Prostate gland (tissue), 2 donors: Measurements from ENCODE around the gene APOM. TPM values are rescaled to one million over a fixed set of nuclear protein-coding genes. Genes with fewer than 3 reads are reported as not detected.

Source experiments
- DNase-seq: peaks from one replicate; pipeline ENCODE4 v3.0.0-alpha.2; 2019; ENCODE audit warnings: low spot score
- H3K27ac ChIP-seq, 2 donors: fragments of 200-600 bp; sonication (generic); 2 replicates each; pipeline ENCODE4 v1.5.1; 2017 to 2019
- H3K27me3 ChIP-seq: fragments of 200-600 bp; sonication (generic); replicated peaks from 2 replicates; pipeline ENCODE4 v1.5.1; 2019; ENCODE audit not compliant: insufficient read depth
- H3K36me3 ChIP-seq, 2 donors: fragments of 200-600 bp; sonication (generic); 1 replicate in 1 of 2; 2 replicates in 1 of 2; pipeline versions ENCODE4 v1.5.1 to v1.8.1; 2017 to 2019
- H3K4me1 ChIP-seq: fragments of 200-600 bp; sonication (generic); replicated peaks from 2 replicates; pipeline ENCODE4 v1.5.1; 2019
- H3K4me3 ChIP-seq, 2 donors: fragments of 200-600 bp; sonication (generic); 2 replicates each; pipeline ENCODE4 v1.5.1; 2017 to 2019
- H3K9me3 ChIP-seq: fragments of 200-600 bp; sonication (generic); 2 replicates; pipeline ENCODE4 v1.5.1; 2017
- CTCF ChIP-seq, 4 experiments: fragments of 200-600 bp in 2 of 4; fragments of 450-650 bp in 2 of 4; sonication (generic) in 2 of 4; IDR thresholded peaks; 1 replicate in 3 of 4; 2 replicates in 1 of 4; pipeline ENCODE4 v1.5.1; 2016 to 2019; ENCODE audit warnings: antibody characterized with exemption in 4 of 4, mild to moderate bottlenecking in 2 of 4, moderate library complexity in 2 of 4
- POLR2A ChIP-seq: fragments of 450-650 bp; IDR thresholded peaks from one replicate; pipeline ENCODE4 v1.6.1; 2016; ENCODE audit warnings: antibody characterized with exemption, mild to moderate bottlenecking
- POLR2AphosphoS5 ChIP-seq: sonication (generic); formaldehyde crosslinking; IDR thresholded peaks from one replicate; pipeline ENCODE4 v1.6.1; 2017; ENCODE audit warnings: antibody characterized with exemption
- WGBS: methylation state at CpG from one replicate; pipeline ENCODE4 v1.1.5; 2018; 5-methylcytosine and 5-hydroxymethylcytosine counted together
- intact Hi-C: fragments of 100-400 bp; cut with DNase I; formaldehyde crosslinking; loops from one replicate; pipeline ENCODE4 v1.14.2; 2022
- total RNA-seq, 2 donors: library from RNA; depleted of rRNA; stranded (reverse); fragments of >200 nt; gene quantifications; one replicate each; pipeline ENCODE4 v1.1.0, GENCODE V29; 2016

The APOM gene
- total RNA-seq, 2 donors from 2014 or later, result 1.6 to 6.8 TPM

DNA sequence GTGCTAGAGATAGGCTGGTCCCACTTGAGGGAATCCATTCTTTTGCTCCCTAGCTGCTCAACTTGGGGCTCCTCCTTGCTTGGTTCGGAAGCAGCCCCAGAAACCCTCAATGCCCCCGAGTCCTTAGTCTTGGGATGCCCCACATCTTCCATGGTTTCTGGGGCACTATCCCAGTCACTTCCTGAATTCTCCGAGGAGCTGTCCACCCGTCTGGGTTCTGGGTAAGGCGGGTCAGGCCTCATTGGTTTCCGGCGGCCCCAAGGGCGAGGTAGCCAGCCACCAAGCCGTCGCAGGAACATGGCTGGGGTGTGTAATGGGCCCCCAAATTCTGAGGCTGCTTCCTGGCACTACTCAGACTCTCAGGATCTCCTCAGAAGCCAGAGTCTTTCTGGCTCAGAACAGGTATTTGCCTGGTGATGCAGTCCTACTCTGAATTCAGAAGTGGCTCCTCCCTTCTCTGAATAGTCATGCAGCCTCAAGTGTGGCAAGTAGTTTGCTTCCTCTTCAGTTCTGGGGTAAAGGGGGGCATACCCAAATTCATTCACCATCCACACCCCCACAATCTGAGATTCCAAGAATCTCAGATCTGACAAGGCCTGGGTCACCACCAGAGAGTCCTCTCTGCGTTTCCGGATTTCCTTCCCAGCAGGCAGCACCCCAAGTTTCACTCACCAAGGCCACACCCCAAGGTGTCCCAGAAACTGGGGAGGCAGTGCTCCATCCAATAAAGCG is 4.1 kb downstream of the APOM start:
- Histone ChIP-seq H3K4me1 (peaks cover 24% of the 10 kb centered on the region), H3K4me3 (peak overlapping the region; percentile 57 to 58), H3K9me3 (no peaks in the 10 kb centered on the region), H3K27me3 (no peaks in the 10 kb centered on the region), H3K36me3 (no peaks in the 10 kb centered on the region), H3K27ac (peak overlapping the region; percentile 76 to 87)
- DNase-seq, result no peak
- intact Hi-C loops, result no loop called here
- 16% methylated on average over 13 of the region's 13 CpGs for WGBS
- no peak for TF ChIP-seq POLR2A
- TF ChIP-seq POLR2AphosphoS5, result no peak
- no peak for TF ChIP-seq CTCF (IDR thresholded peaks at IDR 0.05)

DNA sequence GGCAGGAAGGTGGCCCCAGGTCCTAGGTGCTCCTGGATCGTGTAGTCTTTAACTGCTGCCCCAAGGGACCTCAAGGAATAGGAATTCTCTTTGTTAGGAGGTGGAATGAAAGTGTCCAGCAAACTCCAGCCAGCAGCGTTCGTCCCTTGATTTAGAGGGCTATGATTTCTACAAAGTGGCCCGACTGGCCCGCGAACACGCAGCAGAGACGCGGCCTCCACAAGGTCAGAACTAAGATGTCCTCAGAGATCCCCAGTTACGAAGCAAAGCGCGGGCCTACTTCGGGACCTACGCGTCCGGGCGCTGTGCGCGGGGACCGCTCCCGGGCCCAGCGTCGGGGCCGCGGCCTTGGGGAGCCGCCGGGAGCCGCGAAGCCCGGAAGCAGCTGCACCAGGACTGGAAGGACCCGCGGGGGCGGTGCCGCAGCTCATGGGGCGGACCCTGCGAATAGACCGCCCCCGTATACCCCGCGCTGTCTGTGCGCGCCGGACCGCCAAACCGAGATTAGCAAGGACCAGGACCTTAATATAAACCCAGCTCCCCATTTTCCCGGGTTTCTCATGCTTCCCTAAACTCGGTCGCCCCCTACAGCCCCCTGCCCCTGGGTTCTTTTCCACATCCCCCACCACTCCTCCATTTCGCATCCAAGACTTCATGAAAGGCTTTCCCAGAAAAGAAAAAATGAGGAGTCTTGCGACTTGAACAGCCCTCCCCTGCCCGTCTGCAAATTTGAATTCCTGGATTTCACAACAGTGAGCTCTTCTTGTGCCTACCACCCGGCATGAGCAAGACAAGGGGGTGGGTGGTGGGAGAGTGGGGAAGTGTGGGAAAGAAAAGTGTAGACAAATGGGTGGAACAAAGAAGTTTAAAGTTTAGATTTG is 4.9 kb downstream of the APOM start, which contains the start of gene C6orf47:
C6orf47 (minus strand) TSS at position 398 of the 881 bp plus-strand sequence. CDS start 831 bp downstream, outside the sequence.
- H3K4me1 ChIP-seq, result peaks cover 24% of the 10 kb centered on the region
- TF ChIP-seq CTCF (IDR thresholded peaks at IDR 0.05) (peak in 2 of 4 experiments; percentile 5 to 14), POLR2A (peak; percentile 84), POLR2AphosphoS5 (peak; percentile 71)

DNA sequence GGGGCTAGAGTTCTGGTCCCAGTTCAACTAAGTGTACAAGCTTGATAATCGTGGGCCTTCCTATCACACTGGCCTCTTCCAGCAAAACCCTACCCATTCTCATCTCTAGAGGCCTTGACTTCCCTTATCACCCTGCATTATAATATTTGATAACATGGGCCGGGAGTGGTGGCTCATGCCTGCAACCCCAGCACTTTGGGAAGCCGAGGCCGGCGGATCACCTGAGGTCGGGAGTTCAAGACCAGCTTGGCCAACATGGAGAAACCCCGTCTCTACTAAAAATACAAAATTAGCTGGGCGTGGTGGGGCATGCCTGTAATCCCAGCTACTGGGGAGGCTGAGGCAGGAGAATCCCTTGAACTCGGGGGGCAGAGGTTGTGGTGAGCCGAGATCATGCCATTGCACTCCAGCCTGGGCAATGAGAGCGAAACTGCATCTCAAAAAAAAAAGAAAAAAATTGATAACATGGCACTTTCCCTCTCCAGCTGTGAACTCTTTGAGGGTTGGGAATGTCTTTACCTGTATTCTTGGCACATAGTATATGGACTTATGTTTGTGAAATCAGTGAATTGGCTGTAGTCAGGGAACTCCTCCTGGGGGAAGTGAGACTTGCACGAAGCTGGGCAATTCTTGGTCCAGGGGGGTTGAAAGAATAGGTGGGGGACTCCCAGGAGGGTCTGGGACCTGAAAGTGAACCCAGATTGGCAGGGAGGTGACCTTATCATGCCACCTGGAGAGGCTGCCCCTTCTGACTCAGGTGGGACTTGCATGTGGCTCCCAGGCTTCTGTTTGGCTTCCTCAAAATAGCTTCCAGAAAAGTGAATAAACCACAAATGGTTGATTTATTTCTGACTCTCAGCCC is 5.8 kb downstream of the APOM start:
- H3K27me3 ChIP-seq, result no peaks in the 10 kb centered on the region
- WGBS, result 82% methylated on average over 12 of the region's 12 CpGs
- H3K4me1 ChIP-seq, result peaks cover 24% of the 10 kb centered on the region
- no peaks in the 10 kb centered on the region for H3K9me3 ChIP-seq
- TF ChIP-seq POLR2A, result no peak
- no peak for TF ChIP-seq POLR2AphosphoS5
- TF ChIP-seq CTCF (IDR thresholded peaks at IDR 0.05), result no peak
- H3K4me3 ChIP-seq, result peak overlapping the region in 1 of 2 donors; percentile 58
- intact Hi-C loops, result no loop called here
- DNase-seq, result no peak
- H3K36me3 ChIP-seq, result no peaks in the 10 kb centered on the region
- peak overlapping the region; percentile 76 to 87 for H3K27ac ChIP-seq

More for the DNA sequence above, 4.9 kb downstream of the APOM start, which contains the start of gene C6orf47:
- H3K27me3 ChIP-seq, result no peaks in the 10 kb centered on the region
- peak; percentile 81 for DNase-seq
- intact Hi-C loops, result no loop called here
- peak within 1 kb of the TSS; percentile 57 to 58 for H3K4me3 ChIP-seq
- under 1% methylated on average over 47 of the region's 52 CpGs for WGBS
- peak within 1 kb of the TSS; percentile 76 to 87 for H3K27ac ChIP-seq
- no peaks in the 10 kb centered on the region for H3K36me3 ChIP-seq
- no peaks in the 10 kb centered on the region for H3K9me3 ChIP-seq

GRCh38 chr6:31662124-31662723 is 6.5 kb downstream of the APOM start:
- 83% methylated on average over 12 of the region's 12 CpGs for WGBS
- H3K9me3 ChIP-seq, result no peaks in the 10 kb centered on the region
- no peak overlapping the region for H3K27ac ChIP-seq
- no peak overlapping the region for H3K4me3 ChIP-seq
- H3K4me1 ChIP-seq, result peaks cover 30% of the 10 kb centered on the region
- DNase-seq, result no peak
- intact Hi-C loops, result no loop called here
- H3K36me3 ChIP-seq, result no peaks in the 10 kb centered on the region
- TF ChIP-seq CTCF (IDR thresholded peaks at IDR 0.05) (no peak), POLR2A (no peak), POLR2AphosphoS5 (no peak)
- H3K27me3 ChIP-seq, result no peaks in the 10 kb centered on the region
